ENCODE results near the gene SLC2A4RG.

DNA sequence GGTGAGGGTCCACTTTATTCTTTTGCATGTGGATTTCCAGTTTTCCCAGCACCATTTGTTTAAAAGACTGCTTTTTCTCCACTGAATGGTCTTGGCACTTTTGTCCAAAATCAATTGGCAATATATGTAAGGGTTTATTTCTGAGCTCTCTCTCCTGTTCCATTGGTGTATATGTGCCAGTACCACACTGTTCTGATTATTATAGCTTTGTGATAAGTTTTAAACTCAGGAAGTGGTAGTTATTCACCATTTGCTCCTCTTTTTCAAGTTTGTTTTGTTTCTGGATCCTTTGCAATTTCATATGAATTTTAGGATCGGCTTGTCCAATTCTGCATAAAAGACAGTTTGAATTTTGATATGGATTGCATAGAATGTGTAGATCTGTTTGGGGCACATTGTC, 27.4 kb upstream of the SLC2A4RG start:
- no peak for TF ChIP-seq EZH2phosphoT487 (IDR thresholded peaks at IDR 0.05; ENCODE audit: insufficient read depth, low read depth)
- no peak for TF ChIP-seq EZH2 (IDR thresholded peaks at IDR 0.05; ENCODE audit: insufficient read depth, poor library complexity, severe bottlenecking)

Data from GM23248 (cell line).